SU-DHL-6 (cell line): Measurements from ENCODE around the gene ADGRG1.

Experiments
- CTCF ChIP-seq: fragments of 200-600 bp; sonication (generic); IDR thresholded peaks from one replicate; pipeline ENCODE4 v1.5.1; 2017; ENCODE audit warnings: antibody characterized with exemption, mild to moderate bottlenecking, low read length, moderate library complexity; ENCODE audit not compliant: insufficient read depth, poor library complexity, severe bottlenecking
- EZH2phosphoT487 ChIP-seq: fragments of 200-600 bp; sonication (generic), shearing (Covaris generic); conservative IDR thresholded peaks from 2 replicates; pipeline ENCODE4 v1.6.1; 2018; ENCODE audit warnings: mild to moderate bottlenecking, antibody characterized with exemption, low read length, moderate library complexity, mixed read lengths

DNA sequence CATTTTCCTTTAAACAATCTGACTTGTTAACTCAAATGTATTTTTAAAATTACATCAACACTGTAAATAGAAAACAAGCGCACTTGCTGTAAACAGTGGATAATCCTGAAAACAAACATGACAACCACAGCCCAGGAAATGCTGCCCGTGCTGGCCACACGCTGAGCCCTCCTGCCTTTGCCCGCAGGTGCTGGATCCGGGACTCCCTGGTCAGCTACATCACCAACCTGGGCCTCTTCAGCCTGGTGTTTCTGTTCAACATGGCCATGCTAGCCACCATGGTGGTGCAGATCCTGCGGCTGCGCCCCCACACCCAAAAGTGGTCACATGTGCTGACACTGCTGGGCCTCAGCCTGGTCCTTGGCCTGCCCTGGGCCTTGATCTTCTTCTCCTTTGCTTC lies 33.1 kb downstream of the ADGRG1 start:
- no peak for TF ChIP-seq CTCF
- TF ChIP-seq EZH2phosphoT487, result no peak
